T-helper 2 cell treated with Interferon-gamma antibody and Interleukin-4, amounts not matched to agents 100 ng/mL and 5 ng/mL, for 36 hours (primary cell): ENCODE results near the gene PRF1. TPM values are rescaled to one million over a fixed set of nuclear protein-coding genes. Genes with fewer than 3 reads are reported as not detected.

ENCODE experiments used
- intact Hi-C: fragments of 100-400 bp; cut with micrococcal nuclease; formaldehyde crosslinking; loops from one replicate; pipeline ENCODE4 v1.15.1; 2023
- total RNA-seq: library from RNA; stranded (reverse); gene quantifications from 2 replicates; pipeline ENCODE4 v1.2.3, GENCODE V29; 2022

Gene PRF1
- total RNA-seq, 1 donor from 2014 or later, result 78.3 TPM

DNA sequence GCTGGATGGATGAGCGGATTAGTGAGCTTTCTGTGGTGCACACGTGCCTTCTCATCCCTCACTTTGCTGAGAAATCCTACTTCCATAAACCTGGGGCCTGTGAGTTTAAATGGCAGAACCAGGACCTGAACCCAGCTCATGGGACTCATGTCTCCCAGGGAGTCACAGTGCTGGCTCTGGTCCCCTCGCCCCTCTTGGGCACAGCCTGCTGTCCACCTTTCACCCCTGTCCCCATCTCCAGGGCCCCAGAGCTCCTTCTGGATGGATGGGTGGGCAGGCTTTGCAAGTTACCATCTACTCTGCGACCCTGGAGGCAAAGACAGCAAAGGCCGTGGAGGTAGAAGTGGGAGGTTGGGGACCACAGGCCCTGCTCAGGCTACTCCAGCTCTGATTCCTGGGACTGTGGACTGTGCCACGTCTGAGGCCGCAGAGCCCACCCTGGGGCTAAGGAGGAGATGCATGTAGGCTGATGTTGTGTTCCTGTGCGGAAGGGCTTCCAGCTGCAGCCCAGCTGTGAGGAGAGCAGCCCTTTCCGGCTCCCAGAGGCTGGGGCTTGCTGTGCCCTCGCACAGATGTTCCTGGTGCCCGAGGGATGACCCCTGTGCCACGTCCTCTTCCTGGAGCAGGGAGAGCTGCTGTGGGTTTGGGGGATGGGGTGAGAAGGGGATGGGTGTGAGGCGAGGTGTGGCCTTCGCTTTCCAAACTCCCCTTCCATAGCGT is 40.3 kb downstream of the PRF1 start:
- intact Hi-C loops, result no loop called here

DNA sequence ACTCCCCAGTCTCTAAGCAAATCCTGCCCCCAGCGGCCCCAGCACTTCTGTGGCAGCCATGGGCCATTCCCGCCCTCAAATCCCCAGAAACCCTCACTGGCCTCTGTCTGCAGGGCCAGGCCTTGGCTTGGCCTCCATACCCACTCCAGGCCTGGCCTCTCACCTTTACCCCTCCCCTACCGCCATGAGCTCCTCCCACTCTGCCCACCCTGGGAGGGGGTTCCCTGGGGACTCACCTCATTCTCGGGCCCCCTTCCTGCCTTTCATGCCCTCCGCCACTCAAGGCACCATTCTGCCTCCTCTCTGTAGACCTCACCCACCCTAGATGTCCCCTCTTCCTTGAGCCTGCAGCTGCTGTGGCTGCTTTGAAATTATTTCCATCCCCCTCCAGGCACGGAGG is 41.0 kb downstream of the PRF1 start:
- intact Hi-C loops, result no loop called here

DNA sequence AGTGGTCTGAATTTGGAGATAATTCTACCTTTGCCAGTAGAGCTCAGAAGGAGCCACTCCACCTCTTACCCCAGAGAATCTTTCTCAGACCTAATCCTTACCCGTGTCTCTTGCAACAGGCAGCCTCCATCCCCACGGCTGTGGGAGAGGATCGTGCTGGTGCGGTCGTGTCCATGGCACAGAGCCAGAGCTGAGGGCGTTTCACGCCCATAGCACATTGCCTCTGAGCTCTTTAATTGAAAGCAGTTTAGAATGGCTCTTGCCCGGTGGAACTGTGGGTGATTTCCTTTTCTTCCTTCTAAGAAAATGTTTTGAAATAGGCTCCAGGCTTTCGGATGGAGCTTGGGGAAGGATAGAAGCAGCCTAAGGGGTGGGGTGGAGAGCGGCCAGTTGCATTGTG is 41.5 kb downstream of the PRF1 start:
- intact Hi-C loops, result no loop called here

DNA sequence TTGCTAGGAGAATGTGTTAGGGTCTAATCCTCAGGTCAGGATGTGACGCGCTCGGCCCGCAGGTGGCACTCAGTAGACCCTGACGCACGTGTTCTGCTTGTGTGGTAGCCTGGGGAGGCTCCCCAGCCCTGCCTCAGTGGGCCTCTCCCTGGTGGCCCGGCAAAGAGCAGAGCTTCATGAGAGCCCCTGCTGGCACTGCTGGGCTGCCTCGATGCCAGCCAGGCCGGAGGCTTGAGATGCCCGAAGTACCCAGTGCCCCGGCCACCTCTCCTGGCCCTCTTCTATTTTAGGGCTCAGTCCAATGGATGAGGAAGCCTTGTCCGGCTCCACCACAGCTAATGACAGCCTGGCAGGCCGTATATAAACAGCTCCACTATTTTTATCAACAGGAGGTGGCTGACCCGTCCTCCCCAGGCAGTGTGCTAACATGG is 42.0 kb downstream of the PRF1 start:
- intact Hi-C loops, result no loop called here

DNA sequence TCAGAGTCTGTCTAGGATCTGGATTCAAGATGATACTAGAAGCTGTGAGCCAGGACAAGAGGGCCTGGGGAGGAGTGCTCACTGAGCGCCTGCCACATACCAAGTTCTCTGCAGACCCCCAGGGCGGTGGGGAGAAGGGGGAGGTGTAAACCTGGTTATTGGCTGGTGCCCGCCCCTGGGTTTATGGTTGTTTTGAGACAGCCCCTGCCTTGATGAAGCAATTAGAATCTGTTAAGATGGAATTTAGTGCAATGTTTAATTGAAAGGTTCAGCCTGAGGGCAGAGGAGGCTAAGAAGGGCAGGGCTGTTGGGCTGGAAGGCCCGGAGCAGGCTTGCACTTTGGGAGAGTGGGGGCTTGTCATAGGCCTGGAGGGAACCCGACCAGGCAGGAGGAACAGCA is 42.7 kb downstream of the PRF1 start:
- intact Hi-C loops, result loop anchor here (1.0 to 5.0 kb wide), 3 partner anchors 42 to 199 kb away; partner anchors contain the start of gene PRF1

DNA sequence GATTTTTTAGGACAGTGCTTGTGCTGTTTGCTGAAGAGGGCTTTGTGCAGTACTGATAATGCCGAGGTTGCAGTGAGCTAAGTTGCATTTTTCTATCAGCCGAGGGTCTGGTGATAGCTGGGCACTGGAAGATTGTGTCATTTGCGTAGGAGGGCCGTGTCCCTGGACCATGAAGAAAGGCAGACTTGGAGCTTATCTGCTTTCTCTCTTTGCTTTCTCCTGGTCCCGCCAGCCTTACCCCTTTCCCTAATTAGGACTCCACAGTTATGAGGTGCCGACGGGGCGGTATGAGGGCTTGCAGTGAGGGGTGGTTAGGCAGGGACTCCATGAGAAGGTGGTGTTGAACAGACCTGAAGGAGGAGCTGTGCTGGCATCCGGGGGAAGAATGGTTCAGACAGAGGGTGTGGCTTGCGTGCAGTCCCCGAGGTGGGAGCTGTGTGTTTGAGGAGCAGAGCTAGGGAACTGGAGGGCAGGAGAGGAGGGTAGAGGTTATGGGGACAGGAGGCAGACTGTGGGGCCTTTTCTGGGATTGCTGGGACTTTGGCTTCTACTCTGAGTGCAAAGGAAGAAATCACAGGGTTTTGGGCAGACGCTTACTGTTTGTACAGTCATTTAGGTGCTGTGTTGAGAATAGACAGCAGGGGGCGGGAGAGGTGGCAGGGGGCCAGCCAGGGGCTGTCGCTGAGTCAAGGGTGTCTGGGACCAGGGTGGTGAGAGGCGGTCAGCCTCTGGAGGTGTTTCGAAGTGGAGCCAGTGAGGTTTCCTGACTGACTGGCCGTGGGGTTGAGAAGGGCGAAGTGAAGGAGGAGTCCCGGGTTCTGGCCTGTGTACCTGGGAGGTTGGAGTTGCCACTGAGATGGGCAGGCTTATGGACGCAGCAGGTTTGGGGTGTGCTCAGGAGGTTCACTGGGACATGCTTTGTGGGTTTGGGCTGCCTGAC is 43.4 kb downstream of the PRF1 start:
- intact Hi-C loops, result loop anchor here (1.0 to 5.0 kb wide), 3 partner anchors 43 to 200 kb away; partner anchors contain the start of gene PRF1

DNA sequence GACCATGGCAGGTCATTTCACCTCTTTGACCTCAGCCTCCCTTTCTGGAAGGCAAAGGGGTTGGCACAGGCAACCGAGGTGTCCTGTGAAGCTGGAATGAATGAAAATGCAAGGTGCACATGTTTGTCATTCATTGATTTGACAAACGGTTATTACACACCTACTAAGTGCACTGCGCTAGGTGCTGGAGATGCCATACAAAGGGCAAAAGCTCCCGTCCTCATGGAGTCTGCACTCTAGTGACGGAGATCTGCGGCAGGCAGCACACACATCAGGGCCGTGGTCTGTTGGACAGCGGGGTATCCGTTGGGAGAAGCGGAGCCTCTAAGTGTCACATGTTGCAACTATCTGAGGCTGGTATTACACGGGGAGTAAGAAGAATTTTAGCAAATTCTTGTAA is 44.2 kb downstream of the PRF1 start:
- intact Hi-C loops, result loop anchor here (5.0 kb wide), 2 partner anchors 44 to 109 kb away; partner anchors contain the start of gene PRF1

DNA sequence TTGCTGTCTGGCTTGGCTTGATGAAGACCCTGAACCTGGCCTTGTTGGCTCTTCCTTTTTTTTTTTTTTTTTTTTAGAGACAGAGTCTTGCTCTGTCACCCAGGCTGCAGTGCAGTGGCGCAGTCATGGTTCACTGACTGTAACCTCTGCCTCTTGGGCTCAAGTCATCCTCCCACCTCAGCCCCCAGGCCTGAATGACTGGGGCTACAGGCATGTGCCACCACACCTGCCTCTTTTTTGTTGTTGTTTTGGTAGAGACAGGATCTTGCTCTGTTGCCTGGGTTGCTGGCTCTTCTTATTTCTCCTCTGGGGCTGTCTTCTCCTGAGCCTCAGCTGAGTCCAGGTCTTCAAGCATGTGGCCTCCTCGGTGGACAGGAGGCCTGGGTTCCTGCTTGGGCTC is 44.7 kb downstream of the PRF1 start:
- intact Hi-C loops, result loop anchor here (5.0 kb wide), 2 partner anchors 44 to 109 kb away; partner anchors contain the start of gene PRF1

DNA sequence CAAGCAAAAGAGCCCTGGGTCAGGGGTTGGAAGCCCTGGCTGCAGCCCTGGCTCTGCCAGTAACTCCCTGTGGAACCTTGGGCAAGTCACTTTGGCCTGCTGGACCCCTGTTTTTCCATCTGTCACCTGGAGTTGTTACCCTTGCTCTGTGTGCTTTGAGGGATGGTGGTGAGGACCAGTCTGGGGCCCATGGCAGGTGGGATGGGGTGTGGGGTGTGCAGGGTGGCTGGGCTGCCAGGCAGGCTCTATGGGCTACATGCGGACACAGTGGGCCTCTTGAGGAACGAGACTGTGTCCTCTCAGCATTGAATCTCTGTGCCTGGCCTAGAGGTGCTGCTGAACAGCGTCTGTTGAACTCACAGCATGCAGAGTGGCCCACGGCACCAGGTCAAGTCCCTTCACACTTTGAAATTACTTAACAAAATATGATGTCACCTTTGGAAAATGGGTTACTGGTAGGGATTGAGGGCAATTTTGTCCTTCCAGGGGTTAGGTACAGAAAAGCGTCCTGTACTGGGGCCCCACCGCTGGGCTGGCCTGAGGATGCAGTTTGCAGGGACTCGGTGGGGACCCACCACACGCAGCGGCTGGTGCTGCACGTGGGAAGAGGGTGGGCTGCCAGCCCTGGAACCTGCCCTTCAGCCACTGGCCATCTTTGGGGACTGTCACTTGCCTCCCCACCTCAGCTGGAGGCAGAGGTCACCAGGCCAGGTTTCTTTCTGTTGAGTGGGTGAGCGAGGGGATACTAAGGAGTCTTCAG is 45.3 kb downstream of the PRF1 start:
- intact Hi-C loops, result loop anchor here (5.0 kb wide), 2 partner anchors 45 to 110 kb away; partner anchors contain the start of gene PRF1

DNA sequence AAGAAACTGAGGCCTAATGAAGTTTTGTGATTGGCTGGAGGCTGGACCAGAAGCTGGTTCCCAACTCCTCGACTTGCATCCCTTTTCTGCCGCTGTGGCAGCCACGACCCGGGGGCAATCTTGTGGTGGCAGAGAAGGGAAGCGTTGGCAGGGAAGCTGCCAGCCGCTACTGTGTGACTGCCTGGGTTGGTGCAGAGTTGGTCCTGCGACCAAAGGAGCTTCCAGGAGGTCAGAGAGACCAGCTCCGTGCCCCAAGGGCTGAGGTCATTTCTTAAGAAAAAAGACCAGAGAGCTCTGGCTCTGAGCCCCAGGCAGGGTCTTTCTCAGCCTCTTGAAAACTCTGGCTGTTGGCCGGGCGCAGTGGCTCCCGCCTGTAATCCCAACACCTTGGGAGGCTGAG is 47.2 kb downstream of the PRF1 start:
- intact Hi-C loops, result loop anchor here (5.0 kb wide), 2 partner anchors 47 to 112 kb away; partner anchors contain the start of gene PRF1

DNA sequence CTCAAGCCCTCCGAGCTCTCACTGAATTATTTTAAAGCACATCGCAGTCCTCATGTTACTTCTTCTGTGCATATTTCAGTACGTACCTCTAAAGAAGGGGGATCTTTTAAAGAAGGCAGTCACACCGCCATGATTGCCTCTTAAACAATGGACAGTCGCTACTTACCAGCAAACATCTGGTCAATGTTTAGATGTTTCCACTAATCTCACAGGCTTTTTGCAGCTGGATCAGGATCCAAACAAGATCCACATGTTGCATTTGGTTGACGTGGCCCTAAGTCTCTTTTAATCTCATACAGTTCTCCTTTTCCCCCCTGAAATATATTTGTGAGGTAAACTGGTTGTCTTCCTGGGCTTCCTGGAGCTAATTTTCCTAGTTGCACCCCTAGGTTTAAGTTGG is 50.0 kb downstream of the PRF1 start:
- intact Hi-C loops, result no loop called here

DNA sequence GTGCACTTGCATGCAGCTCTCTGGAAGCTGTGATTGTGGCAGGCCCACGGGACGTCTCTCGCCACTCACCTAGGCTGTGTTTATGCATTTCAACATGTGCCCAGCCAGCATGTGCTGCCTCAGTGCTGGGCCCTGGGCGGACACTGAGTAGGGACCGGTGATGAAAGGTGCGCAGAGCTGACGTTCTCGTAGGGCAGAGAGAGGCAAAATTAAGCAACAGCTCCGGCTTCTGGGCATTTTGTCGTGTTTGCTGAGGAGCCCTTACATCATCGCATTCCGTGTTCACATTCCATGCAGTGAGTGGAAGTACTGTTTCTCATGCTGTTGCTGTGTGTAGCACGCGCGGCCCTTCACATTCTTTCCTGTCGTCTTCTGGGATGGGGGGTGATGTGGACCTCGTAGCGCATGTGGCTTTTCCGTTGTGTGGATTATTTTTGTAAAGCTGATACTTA is 50.5 kb downstream of the PRF1 start:
- intact Hi-C loops, result no loop called here

DNA sequence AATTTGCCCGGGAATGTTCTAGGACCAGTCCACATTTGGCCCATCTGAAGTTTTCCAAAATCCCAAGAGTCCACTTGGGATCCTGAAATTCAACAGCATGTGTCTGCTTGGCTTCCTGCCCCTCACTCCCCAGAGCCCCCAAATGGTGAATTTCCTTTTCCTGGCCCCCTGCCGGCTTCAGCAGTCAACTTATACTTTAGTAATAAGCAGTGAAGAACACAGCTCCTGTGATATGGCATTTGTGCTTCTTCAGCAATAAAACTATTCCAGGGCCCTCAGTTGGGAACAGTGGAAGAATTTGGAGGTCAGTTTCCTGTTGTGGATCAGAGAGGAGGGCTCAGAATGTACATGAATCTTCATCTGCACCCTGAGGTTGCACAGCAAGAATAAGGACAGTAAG is 51.1 kb downstream of the PRF1 start:
- intact Hi-C loops, result no loop called here

DNA sequence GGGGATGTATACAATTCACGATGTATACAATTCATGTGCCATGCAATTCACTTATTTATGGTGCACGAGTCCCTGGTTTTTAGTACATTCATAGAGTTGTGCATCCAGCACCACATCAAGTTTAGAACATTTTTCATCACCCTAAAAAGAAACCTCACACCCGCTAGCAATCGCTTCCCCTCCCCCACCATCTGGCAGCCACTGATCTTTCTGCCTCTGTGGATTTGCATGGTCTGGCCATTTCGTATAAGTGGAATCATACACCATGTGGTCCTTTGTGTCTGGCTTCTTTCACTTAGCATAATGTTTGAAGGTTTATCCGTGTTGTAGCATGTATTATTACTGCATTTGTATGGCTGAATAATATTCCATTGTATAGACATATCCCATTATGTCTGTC is 52.1 kb downstream of the PRF1 start:
- intact Hi-C loops, result loop anchor here (1.0 kb wide), 2 partner anchors 209 to 330 kb away; no protein-coding TSS in a partner anchor

DNA sequence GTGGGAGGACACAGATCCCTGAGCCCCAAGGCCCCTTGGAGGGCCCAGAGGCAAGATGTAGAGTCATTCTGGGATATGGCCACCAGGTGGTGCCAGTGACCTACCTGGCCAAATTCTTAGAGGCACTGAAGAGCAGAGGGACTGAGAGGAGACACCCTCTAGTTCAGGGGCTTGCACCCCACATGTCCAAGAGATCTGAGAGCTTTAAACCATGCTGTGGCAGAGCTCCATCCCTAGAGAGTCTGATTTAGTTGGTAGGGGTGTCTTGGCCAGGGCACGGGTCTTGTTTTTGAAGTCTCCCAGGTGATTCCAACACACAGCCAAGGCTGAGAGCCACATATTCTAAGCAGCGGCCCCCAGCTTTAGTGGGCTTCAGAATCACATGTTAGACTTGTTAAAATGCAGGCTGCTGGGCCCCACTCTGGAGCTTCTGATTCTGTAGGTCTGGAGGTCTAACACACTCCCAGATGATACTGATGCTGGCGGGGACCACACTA is 52.5 kb downstream of the PRF1 start:
- intact Hi-C loops, result loop anchor here (1.0 kb wide), 2 partner anchors 209 to 330 kb away; no protein-coding TSS in a partner anchor

DNA sequence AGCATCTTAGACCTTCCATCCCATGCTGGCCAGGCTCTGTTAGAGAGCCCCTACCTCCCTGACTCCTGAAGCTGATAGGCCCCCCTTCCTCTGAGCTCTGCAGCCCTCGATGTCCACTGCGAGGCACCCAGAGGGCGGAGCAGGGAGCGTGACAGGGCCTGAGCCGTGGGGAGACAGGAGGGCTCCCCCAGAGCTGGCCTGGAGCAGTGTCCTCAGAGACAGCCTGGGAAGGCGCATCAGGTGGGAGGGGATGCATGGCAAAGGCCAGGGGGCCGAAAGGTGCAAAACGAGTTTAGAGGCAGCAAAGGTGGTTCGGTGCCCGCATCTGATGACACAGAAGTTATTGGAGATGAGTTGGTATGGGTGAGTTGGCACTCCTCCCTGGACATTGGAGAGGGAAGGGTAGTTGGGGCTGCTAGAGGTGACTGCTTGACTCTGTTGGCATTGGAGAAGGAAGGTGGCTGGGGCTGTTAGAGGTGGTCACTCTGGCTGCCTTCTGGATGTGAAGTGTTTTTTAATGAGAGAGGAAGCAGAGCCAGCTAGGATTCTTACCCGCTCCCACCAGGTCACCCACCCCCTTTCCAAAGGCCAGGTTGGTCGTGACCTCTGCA is 53.1 kb downstream of the PRF1 start:
- intact Hi-C loops, result no loop called here
